HEK293 (cell line): ENCODE data around the gene TTC27.

Source experiments
- CTCF ChIA-PET: fragments of 350-600 bp; formaldehyde crosslinking; extraction: SDS; loops from one replicate; lab custom pipeline; 2021; ENCODE audit warnings: antibody characterized with exemption; lab: Yijun Ruan, JAX
- POLR2A ChIA-PET: fragments of 300-600 bp; formaldehyde crosslinking; extraction: SDS; loops from one replicate; lab custom pipeline; 2020; ENCODE audit warnings: antibody characterized with exemption, inconsistent platforms; lab: Yijun Ruan, JAX
- H3K27ac ChIP-seq: fragments of 200-500 bp; sonication (Bioruptor generic); 2 replicates; pipeline ENCODE4 v1.5.1; 2014; ENCODE audit warnings: low read depth, low read length, control low read depth, inconsistent platforms; ENCODE audit errors: extremely low read depth
- H3K36me3 ChIP-seq, 2 experiments: fragments of 200-500 bp in 1 of 2; sonication (Bioruptor generic) in 1 of 2; 1 replicate in 1 of 2; 2 replicates in 1 of 2; pipeline ENCODE4 v1.5.1; 2014 to 2017; ENCODE audit warnings: inconsistent platforms in 2 of 2, low read length in 2 of 2; ENCODE audit not compliant: control insufficient read depth in 2 of 2, insufficient read depth in 1 of 2
- H3K4me1 ChIP-seq: fragments of 200-500 bp; sonication (Bioruptor generic); 2 replicates; pipeline ENCODE4 v1.5.1; 2014; ENCODE audit warnings: mild to moderate bottlenecking, low read length, inconsistent platforms; ENCODE audit not compliant: control insufficient read depth, insufficient read depth
- H3K4me3 ChIP-seq: 2 replicates; pipeline ENCODE4 v1.5.1; 2011; ENCODE audit warnings: low read depth, mild to moderate bottlenecking, control low read depth, low read length, moderate library complexity
- H3K9me3 ChIP-seq: fragments of 200-500 bp; sonication (Bioruptor generic); 2 replicates; pipeline ENCODE4 v1.5.1; 2014; ENCODE audit warnings: low read depth, low read length, inconsistent platforms; ENCODE audit not compliant: control insufficient read depth, insufficient read depth
- BCL11B ChIP-seq: fragments of 450-650 bp; formaldehyde crosslinking; IDR thresholded peaks from 2 replicates; pipeline ENCODE4 v1.5.1; 2016; ENCODE audit warnings: low read depth, missing biosample characterization, missing genetic modification characterization
- EGR2 ChIP-seq: fragments of 450-650 bp; formaldehyde crosslinking; IDR thresholded peaks from 2 replicates; pipeline ENCODE4 v1.5.1; 2016; ENCODE audit warnings: low read depth, missing biosample characterization, missing genetic modification characterization
- MZF1 ChIP-seq: fragments of 450-650 bp; formaldehyde crosslinking; IDR thresholded peaks from 2 replicates; pipeline ENCODE4 v1.5.1; 2017; ENCODE audit warnings: missing biosample characterization, missing genetic modification characterization, borderline replicate concordance
- OSR2 ChIP-seq: fragments of 450-650 bp; formaldehyde crosslinking; IDR thresholded peaks from 2 replicates; pipeline ENCODE4 v1.5.1; 2016; ENCODE audit warnings: missing biosample characterization, missing genetic modification characterization
- PRDM1 ChIP-seq: fragments of 450-650 bp; formaldehyde crosslinking; IDR thresholded peaks from 2 replicates; pipeline ENCODE4; 2016; ENCODE audit warnings: missing biosample characterization, missing genetic modification characterization
- SCRT2 ChIP-seq: fragments of 450-650 bp; formaldehyde crosslinking; IDR thresholded peaks from 2 replicates; pipeline ENCODE4 v1.5.1; 2016; ENCODE audit warnings: missing biosample characterization, missing genetic modification characterization
- SP7 ChIP-seq: fragments of 450-650 bp; formaldehyde crosslinking; IDR thresholded peaks from 2 replicates; pipeline ENCODE4 v1.5.1; 2016; ENCODE audit warnings: missing biosample characterization, missing genetic modification characterization
- ZFHX2 ChIP-seq: fragments of 450-650 bp; formaldehyde crosslinking; conservative IDR thresholded peaks from 2 replicates; pipeline ENCODE4 v1.5.1; 2016; ENCODE audit warnings: missing biosample characterization, missing genetic modification characterization
- ZNF202 ChIP-seq: fragments of 450-650 bp; formaldehyde crosslinking; IDR thresholded peaks from 2 replicates; pipeline ENCODE4 v1.5.1; 2016; ENCODE audit warnings: missing biosample characterization, missing genetic modification characterization, borderline replicate concordance
- ZNF211 ChIP-seq: fragments of 450-650 bp; formaldehyde crosslinking; IDR thresholded peaks from 2 replicates; pipeline ENCODE4 v1.5.1; 2016; ENCODE audit warnings: low read depth, missing biosample characterization, missing genetic modification characterization
- ZNF521 ChIP-seq: fragments of 450-650 bp; formaldehyde crosslinking; IDR thresholded peaks from 2 replicates; pipeline ENCODE4 v1.5.1; 2017; ENCODE audit warnings: missing biosample characterization, mild to moderate bottlenecking, missing genetic modification characterization
- ZNF626 ChIP-seq: fragments of 450-650 bp; sonication (Bioruptor Pico); formaldehyde crosslinking; IDR thresholded peaks from 2 replicates; pipeline ENCODE4 v1.5.1; 2018; ENCODE audit warnings: missing biosample characterization, missing genetic modification characterization, inconsistent platforms
- ZNF670 ChIP-seq: fragments of 450-650 bp; formaldehyde crosslinking; IDR thresholded peaks from 2 replicates; pipeline ENCODE4 v1.5.1; 2016; ENCODE audit warnings: missing biosample characterization, missing genetic modification characterization, low read depth
- ZXDB ChIP-seq: fragments of 450-650 bp; formaldehyde crosslinking; IDR thresholded peaks from 2 replicates; pipeline ENCODE4 v1.5.1; 2016; ENCODE audit warnings: missing biosample characterization, missing genetic modification characterization
- TF ChIP-seq, protein P1 (sequence below): fragments of 450-650 bp; formaldehyde crosslinking; IDR thresholded peaks from 2 replicates; pipeline ENCODE4 v1.5.1; 2016; ENCODE audit warnings: missing biosample characterization, missing genetic modification characterization, low read depth
- TF ChIP-seq, protein P2 (sequence below): fragments of 450-650 bp; IDR thresholded peaks from 2 replicates; pipeline ENCODE4 v1.5.1; 2018; ENCODE audit warnings: missing biosample characterization, missing genetic modification characterization
- TF ChIP-seq, protein P3 (sequence below): fragments of 450-650 bp; formaldehyde crosslinking; IDR thresholded peaks from 2 replicates; pipeline ENCODE4 v1.5.1; 2017; ENCODE audit warnings: missing biosample characterization, mild to moderate bottlenecking, missing genetic modification characterization, moderate library complexity
- TF ChIP-seq, protein P4 (sequence below): fragments of 450-650 bp; formaldehyde crosslinking; IDR thresholded peaks from 2 replicates; pipeline ENCODE4 v1.5.1; 2017; ENCODE audit warnings: missing biosample characterization, missing genetic modification characterization
- TF ChIP-seq, protein P5 (sequence below): fragments of 450-650 bp; formaldehyde crosslinking; conservative IDR thresholded peaks from 2 replicates; pipeline ENCODE4 v1.5.1; 2016; ENCODE audit warnings: low read depth, missing biosample characterization, missing genetic modification characterization

TTC27 gene

DNA sequence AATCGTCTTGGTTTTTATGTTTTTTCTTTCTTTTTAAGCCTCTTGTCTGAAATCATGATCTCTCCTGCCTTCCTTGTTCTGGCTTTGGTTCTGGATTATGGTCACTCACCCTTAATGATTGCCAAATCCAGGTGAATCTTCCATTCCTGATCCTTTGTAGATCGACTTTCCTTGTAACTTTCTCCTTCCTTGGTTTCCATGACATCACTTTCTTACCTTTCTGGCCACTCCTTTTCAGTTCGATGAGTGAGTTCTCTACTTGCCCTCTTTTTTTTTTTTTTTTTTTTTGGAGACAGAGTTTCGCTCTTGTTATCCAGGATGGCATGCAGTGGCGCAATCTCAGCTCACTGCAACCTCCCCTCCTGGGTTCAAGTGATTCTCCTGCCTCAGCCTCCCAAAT lies 179.8 kb downstream of the TTC27 start:
- TF ChIP-seq, protein P1, sequence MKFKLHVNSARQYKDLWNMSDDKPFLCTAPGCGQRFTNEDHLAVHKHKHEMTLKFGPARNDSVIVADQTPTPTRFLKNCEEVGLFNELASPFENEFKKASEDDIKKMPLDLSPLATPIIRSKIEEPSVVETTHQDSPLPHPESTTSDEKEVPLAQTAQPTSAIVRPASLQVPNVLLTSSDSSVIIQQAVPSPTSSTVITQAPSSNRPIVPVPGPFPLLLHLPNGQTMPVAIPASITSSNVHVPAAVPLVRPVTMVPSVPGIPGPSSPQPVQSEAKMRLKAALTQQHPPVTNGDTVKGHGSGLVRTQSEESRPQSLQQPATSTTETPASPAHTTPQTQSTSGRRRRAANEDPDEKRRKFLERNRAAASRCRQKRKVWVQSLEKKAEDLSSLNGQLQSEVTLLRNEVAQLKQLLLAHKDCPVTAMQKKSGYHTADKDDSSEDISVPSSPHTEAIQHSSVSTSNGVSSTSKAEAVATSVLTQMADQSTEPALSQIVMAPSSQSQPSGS: 0 out of 2 replicates have a peak, but pooled peaks have one; percentile 11
- peak; percentile 86 for TF ChIP-seq PRDM1
- TF ChIP-seq MZF1 (tag by site-specific recombination): no peak
- no peak for TF ChIP-seq ZXDB
- no peak for TF ChIP-seq BCL11B
- ChIA-PET CTCF (no interaction called here), POLR2A (no interaction called here)
- peaks cover 7% of the 10 kb centered on the region; the same call in 1 of the 2 replicates for H3K4me1 ChIP-seq
- H3K27ac ChIP-seq: no peak overlapping the region
- H3K9me3 ChIP-seq: no peaks in the 10 kb centered on the region
- H3K36me3 ChIP-seq: no peaks in the 10 kb centered on the region
- H3K4me3 ChIP-seq: no peak overlapping the region

DNA sequence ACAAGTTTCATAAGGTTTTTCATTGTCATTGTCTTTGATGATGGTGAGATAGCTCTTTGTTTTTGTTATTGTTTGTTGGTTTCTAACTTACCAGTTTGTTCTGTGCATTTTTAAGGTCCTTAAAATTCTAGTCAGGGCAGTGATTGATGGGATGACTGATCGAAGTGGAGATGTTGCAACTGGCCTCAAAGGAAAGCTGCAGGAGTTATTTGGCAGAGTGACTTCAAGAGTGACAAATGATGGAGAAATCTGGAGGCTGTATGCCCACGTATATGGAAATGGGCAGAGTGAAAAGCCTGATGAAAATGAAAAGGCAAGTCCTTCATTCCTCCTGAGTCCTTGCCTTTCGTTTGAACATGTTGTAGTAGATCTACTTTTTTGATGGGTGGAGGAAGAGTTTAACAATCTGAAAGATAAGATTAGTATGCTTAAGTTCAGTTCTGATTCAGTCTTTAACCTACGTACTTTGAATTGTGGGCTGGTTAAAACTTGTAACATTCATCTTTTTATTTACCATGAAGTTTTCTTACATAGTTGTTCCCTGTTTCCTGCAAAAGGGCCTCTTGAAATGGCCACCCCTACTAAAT lies 183.2 kb downstream of the TTC27 start:
- POLR2A ChIA-PET: no interaction called here
- Histone ChIP-seq H3K4me1 (no peaks in the 10 kb centered on the region), H3K4me3 (no peak overlapping the region), H3K36me3 (no peaks in the 10 kb centered on the region), H3K27ac (no peak overlapping the region), H3K9me3 (no peaks in the 10 kb centered on the region)
- TF ChIP-seq ZNF202 (tag by site-specific recombination): no peak
- TF ChIP-seq SCRT2 (tag by site-specific recombination): no peak
- TF ChIP-seq OSR2 (tag by site-specific recombination): no peak
- no peak for TF ChIP-seq ZNF211 (tag by site-specific recombination)
- TF ChIP-seq ZNF670 (tag by site-specific recombination): no peak
- 0 out of 2 replicates have a peak, but pooled peaks have one; percentile 24 for TF ChIP-seq ZFHX2 (tag by site-specific recombination)
- TF ChIP-seq ZNF521 (tag by site-specific recombination): no peak
- peak; percentile 46; the same call in 1 of the 2 replicates for TF ChIP-seq EGR2 (tag by site-specific recombination)
- TF ChIP-seq SP7 (tag by site-specific recombination): no peak
- TF ChIP-seq ZNF626: no peak
- TF ChIP-seq, protein P2, sequence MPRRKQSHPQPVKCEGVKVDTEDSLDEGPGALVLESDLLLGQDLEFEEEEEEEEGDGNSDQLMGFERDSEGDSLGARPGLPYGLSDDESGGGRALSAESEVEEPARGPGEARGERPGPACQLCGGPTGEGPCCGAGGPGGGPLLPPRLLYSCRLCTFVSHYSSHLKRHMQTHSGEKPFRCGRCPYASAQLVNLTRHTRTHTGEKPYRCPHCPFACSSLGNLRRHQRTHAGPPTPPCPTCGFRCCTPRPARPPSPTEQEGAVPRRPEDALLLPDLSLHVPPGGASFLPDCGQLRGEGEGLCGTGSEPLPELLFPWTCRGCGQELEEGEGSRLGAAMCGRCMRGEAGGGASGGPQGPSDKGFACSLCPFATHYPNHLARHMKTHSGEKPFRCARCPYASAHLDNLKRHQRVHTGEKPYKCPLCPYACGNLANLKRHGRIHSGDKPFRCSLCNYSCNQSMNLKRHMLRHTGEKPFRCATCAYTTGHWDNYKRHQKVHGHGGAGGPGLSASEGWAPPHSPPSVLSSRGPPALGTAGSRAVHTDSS (tag by site-specific recombination): no peak
- CTCF ChIA-PET: interaction anchor here (0.6 kb wide), 1 partner anchor 496 kb away, joined by 4 read pairs; no protein-coding TSS in a partner anchor

DNA sequence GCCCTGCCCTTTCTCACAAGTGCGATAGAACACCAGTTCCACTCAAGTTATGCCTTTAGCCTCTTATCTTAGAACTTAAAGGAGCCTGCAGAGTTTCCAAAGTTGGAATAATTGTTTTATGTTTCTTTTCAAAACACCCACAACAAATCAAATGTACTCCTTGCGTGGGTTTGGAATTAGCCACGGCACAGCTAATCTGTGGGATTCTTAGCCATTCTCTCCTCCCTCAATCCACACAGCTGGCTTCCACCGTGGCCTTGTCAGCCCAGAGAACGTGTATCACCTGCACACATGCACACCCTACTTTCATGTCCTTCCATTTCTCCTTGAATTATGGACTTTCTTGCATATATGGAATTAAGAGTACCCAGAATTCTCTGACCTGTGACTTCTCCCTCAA lies 183.8 kb downstream of the TTC27 start:
- Histone ChIP-seq H3K4me3 (no peak overlapping the region), H3K36me3 (no peaks in the 10 kb centered on the region), H3K9me3 (no peaks in the 10 kb centered on the region), H3K4me1 (no peaks in the 10 kb centered on the region), H3K27ac (no peak overlapping the region)
- ChIA-PET CTCF (no interaction called here), POLR2A (no interaction called here)
- TF ChIP-seq, protein P3, sequence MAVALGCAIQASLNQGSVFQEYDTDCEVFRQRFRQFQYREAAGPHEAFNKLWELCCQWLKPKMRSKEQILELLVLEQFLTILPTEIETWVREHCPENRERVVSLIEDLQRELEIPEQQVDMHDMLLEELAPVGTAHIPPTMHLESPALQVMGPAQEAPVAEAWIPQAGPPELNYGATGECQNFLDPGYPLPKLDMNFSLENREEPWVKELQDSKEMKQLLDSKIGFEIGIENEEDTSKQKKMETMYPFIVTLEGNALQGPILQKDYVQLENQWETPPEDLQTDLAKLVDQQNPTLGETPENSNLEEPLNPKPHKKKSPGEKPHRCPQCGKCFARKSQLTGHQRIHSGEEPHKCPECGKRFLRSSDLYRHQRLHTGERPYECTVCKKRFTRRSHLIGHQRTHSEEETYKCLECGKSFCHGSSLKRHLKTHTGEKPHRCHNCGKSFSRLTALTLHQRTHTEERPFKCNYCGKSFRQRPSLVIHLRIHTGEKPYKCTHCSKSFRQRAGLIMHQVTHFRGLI (tag by site-specific recombination): no peak
- TF ChIP-seq, protein P4, sequence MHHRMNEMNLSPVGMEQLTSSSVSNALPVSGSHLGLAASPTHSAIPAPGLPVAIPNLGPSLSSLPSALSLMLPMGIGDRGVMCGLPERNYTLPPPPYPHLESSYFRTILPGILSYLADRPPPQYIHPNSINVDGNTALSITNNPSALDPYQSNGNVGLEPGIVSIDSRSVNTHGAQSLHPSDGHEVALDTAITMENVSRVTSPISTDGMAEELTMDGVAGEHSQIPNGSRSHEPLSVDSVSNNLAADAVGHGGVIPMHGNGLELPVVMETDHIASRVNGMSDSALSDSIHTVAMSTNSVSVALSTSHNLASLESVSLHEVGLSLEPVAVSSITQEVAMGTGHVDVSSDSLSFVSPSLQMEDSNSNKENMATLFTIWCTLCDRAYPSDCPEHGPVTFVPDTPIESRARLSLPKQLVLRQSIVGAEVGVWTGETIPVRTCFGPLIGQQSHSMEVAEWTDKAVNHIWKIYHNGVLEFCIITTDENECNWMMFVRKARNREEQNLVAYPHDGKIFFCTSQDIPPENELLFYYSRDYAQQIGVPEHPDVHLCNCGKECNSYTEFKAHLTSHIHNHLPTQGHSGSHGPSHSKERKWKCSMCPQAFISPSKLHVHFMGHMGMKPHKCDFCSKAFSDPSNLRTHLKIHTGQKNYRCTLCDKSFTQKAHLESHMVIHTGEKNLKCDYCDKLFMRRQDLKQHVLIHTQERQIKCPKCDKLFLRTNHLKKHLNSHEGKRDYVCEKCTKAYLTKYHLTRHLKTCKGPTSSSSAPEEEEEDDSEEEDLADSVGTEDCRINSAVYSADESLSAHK (tag by site-specific recombination): no peak
- TF ChIP-seq, protein P5, sequence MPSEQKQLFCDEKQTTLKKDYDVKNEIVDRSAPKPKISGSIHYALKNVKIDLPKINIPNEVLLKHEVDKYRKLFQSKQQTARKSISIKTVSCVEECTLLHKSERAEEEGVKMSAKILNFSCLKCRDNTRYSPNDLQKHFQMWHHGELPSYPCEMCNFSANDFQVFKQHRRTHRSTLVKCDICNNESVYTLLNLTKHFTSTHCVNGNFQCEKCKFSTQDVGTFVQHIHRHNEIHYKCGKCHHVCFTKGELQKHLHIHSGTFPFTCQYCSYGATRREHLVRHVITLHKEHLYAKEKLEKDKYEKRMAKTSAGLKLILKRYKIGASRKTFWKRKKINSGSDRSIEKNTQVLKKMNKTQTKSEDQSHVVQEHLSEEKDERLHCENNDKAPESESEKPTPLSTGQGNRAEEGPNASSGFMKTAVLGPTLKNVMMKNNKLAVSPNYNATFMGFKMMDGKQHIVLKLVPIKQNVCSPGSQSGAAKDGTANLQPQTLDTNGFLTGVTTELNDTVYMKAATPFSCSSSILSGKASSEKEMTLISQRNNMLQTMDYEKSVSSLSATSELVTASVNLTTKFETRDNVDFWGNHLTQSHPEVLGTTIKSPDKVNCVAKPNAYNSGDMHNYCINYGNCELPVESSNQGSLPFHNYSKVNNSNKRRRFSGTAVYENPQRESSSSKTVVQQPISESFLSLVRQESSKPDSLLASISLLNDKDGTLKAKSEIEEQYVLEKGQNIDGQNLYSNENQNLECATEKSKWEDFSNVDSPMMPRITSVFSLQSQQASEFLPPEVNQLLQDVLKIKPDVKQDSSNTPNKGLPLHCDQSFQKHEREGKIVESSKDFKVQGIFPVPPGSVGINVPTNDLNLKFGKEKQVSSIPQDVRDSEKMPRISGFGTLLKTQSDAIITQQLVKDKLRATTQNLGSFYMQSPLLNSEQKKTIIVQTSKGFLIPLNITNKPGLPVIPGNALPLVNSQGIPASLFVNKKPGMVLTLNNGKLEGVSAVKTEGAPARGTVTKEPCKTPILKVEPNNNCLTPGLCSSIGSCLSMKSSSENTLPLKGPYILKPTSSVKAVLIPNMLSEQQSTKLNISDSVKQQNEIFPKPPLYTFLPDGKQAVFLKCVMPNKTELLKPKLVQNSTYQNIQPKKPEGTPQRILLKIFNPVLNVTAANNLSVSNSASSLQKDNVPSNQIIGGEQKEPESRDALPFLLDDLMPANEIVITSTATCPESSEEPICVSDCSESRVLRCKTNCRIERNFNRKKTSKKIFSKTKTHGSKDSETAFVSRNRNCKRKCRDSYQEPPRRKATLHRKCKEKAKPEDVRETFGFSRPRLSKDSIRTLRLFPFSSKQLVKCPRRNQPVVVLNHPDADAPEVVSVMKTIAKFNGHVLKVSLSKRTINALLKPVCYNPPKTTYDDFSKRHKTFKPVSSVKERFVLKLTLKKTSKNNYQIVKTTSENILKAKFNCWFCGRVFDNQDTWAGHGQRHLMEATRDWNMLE (tag by site-specific recombination): no peak
